ENCODE measurements around the gene KCNJ11. TPM values are rescaled to one million over a fixed set of nuclear protein-coding genes. Genes with fewer than 3 reads are reported as not detected.

The KCNJ11 gene
- 1 to 10 TPM; 1.2 to 3.9 (median 1.6) TPM for total RNA-seq
- long read RNA-seq, donor 1, partial matches to known transcripts = 0 of 2 reads
- long read RNA-seq, donor 1, other reads (novel, unspliced or antisense) = 0 of 2 reads
- long read RNA-seq, donor 2 = 0 reads

DNA sequence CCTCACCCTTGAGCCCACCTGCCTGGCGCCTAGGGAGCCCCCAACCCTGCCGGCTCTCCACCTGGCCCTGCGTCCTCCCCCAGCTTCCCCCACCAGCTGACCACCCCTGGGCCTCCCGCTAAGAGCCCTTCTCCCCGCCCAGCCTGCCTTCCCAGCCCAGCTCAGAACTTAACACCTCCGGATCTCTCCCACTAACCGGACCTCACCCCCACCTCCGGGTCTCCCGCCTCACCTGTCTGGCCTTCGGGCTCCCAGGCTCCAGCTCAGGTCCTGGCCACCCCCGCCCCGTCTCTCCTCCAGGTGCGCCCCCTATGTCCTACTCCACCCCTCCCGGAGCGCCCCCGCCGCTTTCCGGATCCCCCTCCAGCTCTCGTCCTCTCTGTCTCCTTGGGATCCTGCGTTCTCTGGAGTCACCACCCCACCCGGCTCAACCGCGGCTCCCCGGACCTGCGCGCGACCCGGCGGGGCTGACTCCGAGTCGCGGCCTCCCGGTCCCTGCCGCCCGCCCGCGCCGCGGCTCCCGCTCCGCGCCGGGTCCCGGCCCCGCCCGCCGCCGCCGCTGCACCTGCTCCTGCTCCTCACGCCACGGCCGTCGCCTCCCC lies at the start of gene KCNJ11:
TSS of gene KCNJ11 (minus strand) at position 51 of the 602 bp plus-strand sequence. CDS start 568 bp downstream, outside the sequence.
- H3K4me1 ChIP-seq (ENCODE audit: low read depth) = peaks cover 7% of the 10 kb centered on the region
- TF ChIP-seq, protein P1, sequence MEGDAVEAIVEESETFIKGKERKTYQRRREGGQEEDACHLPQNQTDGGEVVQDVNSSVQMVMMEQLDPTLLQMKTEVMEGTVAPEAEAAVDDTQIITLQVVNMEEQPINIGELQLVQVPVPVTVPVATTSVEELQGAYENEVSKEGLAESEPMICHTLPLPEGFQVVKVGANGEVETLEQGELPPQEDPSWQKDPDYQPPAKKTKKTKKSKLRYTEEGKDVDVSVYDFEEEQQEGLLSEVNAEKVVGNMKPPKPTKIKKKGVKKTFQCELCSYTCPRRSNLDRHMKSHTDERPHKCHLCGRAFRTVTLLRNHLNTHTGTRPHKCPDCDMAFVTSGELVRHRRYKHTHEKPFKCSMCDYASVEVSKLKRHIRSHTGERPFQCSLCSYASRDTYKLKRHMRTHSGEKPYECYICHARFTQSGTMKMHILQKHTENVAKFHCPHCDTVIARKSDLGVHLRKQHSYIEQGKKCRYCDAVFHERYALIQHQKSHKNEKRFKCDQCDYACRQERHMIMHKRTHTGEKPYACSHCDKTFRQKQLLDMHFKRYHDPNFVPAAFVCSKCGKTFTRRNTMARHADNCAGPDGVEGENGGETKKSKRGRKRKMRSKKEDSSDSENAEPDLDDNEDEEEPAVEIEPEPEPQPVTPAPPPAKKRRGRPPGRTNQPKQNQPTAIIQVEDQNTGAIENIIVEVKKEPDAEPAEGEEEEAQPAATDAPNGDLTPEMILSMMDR (IDR thresholded peaks at IDR 0.05) = no peak
- DNase-seq = peak in 1 of 3 donors; percentile 27
- peak within 1 kb of the TSS; percentile 28 for H3K4me3 ChIP-seq
- ATAC-seq = peak; percentile 70
- no peaks in the 10 kb centered on the region for H3K36me3 ChIP-seq (ENCODE audit: low read depth)
- H3K9me3 ChIP-seq = no peaks in the 10 kb centered on the region
- intact Hi-C loops (cut with DNase I, micrococcal nuclease) = no loop called here

DNA sequence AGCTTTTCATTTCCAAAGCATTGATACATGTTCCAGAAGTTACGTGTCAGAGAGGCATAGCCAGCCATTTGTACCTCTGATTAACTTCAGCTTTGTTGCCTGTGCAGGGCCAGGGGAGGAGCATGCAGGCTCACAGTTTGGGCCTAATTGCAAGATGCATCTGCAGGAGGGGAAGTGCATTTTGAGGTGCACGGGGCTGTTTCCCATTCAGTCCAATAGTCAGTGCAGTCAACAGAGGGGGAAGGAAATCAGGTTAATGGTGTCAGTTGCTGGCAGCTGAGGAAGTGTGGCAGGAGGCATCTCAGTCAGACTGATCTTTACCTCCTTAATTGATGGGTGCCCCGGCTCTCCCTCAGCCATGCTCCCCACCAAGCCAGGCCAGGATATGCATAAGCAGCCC lies 48.9 kb upstream of the KCNJ11 start:
- no peaks in the 10 kb centered on the region for H3K9me3 ChIP-seq
- TF ChIP-seq, protein P1 (IDR thresholded peaks at IDR 0.05) = no peak
- intact Hi-C loops (cut with DNase I, micrococcal nuclease) = no loop called here
- no peak for ATAC-seq
- H3K4me3 ChIP-seq = no peak overlapping the region
- no peaks in the 10 kb centered on the region for H3K36me3 ChIP-seq (ENCODE audit: low read depth)
- H3K4me1 ChIP-seq (ENCODE audit: low read depth) = no peaks in the 10 kb centered on the region
- DNase-seq = no peak

DNA sequence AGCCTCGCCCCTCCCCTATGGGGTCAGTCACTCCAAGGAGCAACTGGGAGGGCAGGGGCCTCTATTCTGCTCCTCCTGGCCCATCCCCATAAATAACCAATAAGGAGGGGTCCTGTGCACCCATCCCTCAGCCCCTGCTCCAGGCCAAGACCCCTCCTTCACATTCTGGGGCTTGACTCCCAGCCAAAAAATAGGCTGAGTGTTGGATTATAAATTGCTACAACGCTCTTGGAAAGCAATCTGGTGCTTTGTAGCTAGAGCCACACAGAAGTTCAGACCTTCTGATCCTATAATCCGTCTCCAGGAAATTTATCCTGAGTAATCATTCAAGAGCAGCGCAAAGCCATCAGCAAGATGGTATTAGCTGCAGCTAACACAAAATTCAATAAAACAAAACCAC lies 45.6 kb upstream of the KCNJ11 start:
- intact Hi-C loops (cut with DNase I, micrococcal nuclease) = no loop called here
- TF ChIP-seq, protein P1 (IDR thresholded peaks at IDR 0.05) = no peak
- no peak for ATAC-seq

DNA sequence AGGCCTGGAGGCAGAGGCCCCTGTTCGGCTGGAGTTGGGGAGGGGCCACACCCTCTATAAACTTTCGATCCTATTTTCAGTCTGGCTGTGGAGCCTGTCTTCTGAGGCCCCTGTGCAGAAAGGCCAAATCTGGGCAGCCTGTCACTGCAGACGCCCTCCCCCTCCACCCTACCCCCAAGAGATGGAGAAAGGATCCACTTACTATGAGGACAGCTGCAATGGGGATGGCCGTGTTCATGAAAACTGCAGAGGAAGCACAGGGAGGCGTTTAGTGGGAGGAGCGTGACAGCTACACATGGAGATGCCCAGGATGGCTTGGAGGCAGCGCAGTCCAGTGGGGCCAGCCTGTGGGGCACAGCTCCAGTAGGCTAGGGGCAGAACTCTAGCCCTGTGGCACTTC lies 43.5 kb upstream of the KCNJ11 start:
- DNase-seq (no peak), ATAC-seq (no peak)
- no peaks in the 10 kb centered on the region for H3K9me3 ChIP-seq
- TF ChIP-seq, protein P1 (IDR thresholded peaks at IDR 0.05) = no peak
- no peak overlapping the region for H3K4me3 ChIP-seq
- H3K4me1 ChIP-seq (ENCODE audit: low read depth) = no peaks in the 10 kb centered on the region
- no peaks in the 10 kb centered on the region for H3K36me3 ChIP-seq (ENCODE audit: low read depth)
- intact Hi-C loops (cut with DNase I, micrococcal nuclease) = no loop called here

More for the DNA sequence above, 45.6 kb upstream of the KCNJ11 start:
- no peak for DNase-seq
- Histone ChIP-seq H3K9me3 (no peaks in the 10 kb centered on the region), H3K36me3 (ENCODE audit: low read depth) (no peaks in the 10 kb centered on the region), H3K4me1 (ENCODE audit: low read depth) (no peaks in the 10 kb centered on the region), H3K4me3 (no peak overlapping the region)

DNA sequence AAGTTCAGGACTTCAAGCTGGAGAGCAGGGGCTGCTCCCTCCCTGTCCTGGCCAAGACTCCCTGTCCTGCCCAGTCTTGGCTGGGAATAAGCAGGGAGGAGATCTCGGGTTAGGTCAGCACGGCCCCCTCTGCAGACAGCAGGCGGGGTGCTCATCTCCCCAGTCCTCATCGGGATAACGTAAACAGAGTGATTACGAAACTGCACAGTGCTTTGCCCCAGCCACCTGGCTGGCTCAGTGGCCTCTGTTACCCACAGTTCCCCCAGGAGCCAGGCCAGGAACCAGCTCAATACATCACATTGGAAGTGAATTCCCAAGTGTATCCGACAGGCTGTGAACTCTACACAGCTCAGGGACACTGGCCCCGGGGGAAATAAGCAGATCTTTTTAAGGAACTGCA lies 42.7 kb upstream of the KCNJ11 start:
- Histone ChIP-seq H3K9me3 (no peaks in the 10 kb centered on the region), H3K36me3 (ENCODE audit: low read depth) (no peaks in the 10 kb centered on the region), H3K4me3 (no peak overlapping the region), H3K4me1 (ENCODE audit: low read depth) (no peaks in the 10 kb centered on the region)
- no peak for DNase-seq
- no peak for ATAC-seq
- TF ChIP-seq, protein P1 (IDR thresholded peaks at IDR 0.05) = no peak
- intact Hi-C loops (cut with DNase I, micrococcal nuclease) = no loop called here

All from mucosa of descending colon (tissue), 3 donors.